NB4 (cell line): ENCODE measurements around the gene CHSY1.

ENCODE experiments used
- POLR2A ChIP-seq: IDR thresholded peaks from 2 replicates; pipeline ENCODE4 v1.6.1; 2011; ENCODE audit warnings: mild to moderate bottlenecking; ENCODE audit not compliant: insufficient read length; ENCODE audit errors: extremely low read depth
- TF ChIP-seq, protein P1 (sequence below): IDR thresholded peaks from one replicate; pipeline ENCODE4 v1.5.1; 2012; ENCODE audit warnings: low read depth, low read length

DNA sequence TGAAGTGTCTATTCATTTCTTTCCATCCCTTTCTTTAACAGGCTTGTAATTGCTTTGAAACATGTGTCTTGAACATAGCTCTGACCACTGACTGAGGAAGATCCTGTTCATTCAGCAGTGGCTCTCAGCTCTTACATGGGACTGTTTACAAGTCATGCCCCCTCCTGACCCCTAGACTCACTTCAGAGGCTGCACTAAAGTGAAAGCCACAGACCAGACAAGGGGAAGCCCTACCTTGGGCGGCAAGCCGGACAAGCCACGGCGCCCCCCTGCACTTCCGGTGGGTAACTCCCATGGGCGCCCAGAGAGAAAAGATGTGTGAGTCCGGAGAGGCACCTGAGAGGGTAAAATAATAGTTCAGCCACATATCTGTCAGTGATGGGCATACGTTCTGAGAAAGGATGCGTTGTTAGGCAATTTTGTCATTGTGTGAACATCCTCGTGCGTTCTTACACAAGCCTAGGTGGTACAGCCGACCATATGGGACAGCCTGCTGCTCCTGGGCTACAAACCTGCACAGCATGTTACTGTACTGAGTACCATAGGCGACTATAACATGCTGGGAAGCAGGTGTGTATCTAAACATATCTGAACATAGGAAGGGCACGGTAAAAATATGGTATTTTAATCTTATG, 116.2 kb downstream of the CHSY1 start:
- TF ChIP-seq, protein P1, sequence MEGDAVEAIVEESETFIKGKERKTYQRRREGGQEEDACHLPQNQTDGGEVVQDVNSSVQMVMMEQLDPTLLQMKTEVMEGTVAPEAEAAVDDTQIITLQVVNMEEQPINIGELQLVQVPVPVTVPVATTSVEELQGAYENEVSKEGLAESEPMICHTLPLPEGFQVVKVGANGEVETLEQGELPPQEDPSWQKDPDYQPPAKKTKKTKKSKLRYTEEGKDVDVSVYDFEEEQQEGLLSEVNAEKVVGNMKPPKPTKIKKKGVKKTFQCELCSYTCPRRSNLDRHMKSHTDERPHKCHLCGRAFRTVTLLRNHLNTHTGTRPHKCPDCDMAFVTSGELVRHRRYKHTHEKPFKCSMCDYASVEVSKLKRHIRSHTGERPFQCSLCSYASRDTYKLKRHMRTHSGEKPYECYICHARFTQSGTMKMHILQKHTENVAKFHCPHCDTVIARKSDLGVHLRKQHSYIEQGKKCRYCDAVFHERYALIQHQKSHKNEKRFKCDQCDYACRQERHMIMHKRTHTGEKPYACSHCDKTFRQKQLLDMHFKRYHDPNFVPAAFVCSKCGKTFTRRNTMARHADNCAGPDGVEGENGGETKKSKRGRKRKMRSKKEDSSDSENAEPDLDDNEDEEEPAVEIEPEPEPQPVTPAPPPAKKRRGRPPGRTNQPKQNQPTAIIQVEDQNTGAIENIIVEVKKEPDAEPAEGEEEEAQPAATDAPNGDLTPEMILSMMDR = no peak
- no peak for TF ChIP-seq POLR2A
